Smooth muscle cell (in vitro differentiated cells): Measurements from ENCODE around the gene ASPHD1. TPM values are rescaled to one million over a fixed set of nuclear protein-coding genes. Genes with fewer than 3 reads are reported as not detected.
"Not testable (repeated sequence)": the region's sequence is repeated elsewhere in the genome, so short reads cannot be mapped to it uniquely, and the experiment has no call there.

Experiments used
- DNase-seq: peaks from one replicate; lab custom pipeline; 2025; ENCODE audit not compliant: unreplicated experiment; lab: John Stamatoyannopoulos, UW
- H2AFZ ChIP-seq: fragments of 200-600 bp; sonication (generic); 2 replicates; pipeline ENCODE4 v1.6.0; 2016; ENCODE audit warnings: antibody characterized with exemption, low read depth, mild to moderate bottlenecking
- H3F3A ChIP-seq: fragments of 200-600 bp; sonication (generic); 2 replicates; pipeline ENCODE4 v1.6.0; 2017; ENCODE audit warnings: antibody characterized with exemption, low read depth
- H3K27ac ChIP-seq: fragments of 200-600 bp; sonication (generic); 2 replicates; pipeline ENCODE4 v1.5.1; 2016; ENCODE audit warnings: low read depth, mild to moderate bottlenecking
- H3K27me3 ChIP-seq: fragments of 200-600 bp; sonication (generic); 2 replicates; pipeline ENCODE4 v1.6.1; 2016; ENCODE audit warnings: low read depth, mild to moderate bottlenecking
- H3K36me3 ChIP-seq: fragments of 200-600 bp; sonication (generic); 2 replicates; pipeline ENCODE4 v1.5.1; 2016; ENCODE audit warnings: low read depth
- H3K4me1 ChIP-seq: fragments of 200-600 bp; sonication (generic); 2 replicates; pipeline ENCODE4 v1.5.1; 2016; ENCODE audit warnings: low read depth
- H3K4me2 ChIP-seq: fragments of 200-600 bp; sonication (generic); 2 replicates; pipeline ENCODE4 v1.6.0; 2016; ENCODE audit warnings: mild to moderate bottlenecking
- H3K4me3 ChIP-seq: fragments of 200-600 bp; sonication (generic); 2 replicates; pipeline ENCODE4 v1.5.1; 2016; ENCODE audit warnings: mild to moderate bottlenecking
- H3K79me2 ChIP-seq: fragments of 200-600 bp; sonication (generic); 2 replicates; pipeline ENCODE4 v1.6.0; 2016; ENCODE audit warnings: low read depth, mild to moderate bottlenecking
- H3K9ac ChIP-seq: fragments of 200-600 bp; sonication (generic); 2 replicates; pipeline ENCODE4 v1.6.0; 2016; ENCODE audit warnings: low read depth
- H3K9me3 ChIP-seq: fragments of 200-600 bp; sonication (generic); replicated peaks from 2 replicates; pipeline ENCODE4 v1.5.1; 2016; ENCODE audit warnings: low read depth
- H4K20me1 ChIP-seq: fragments of 200-600 bp; sonication (generic); 2 replicates; pipeline ENCODE4 v1.6.0; 2016; ENCODE audit warnings: low read depth
- WGBS: methylation state at CpG from one replicate; pipeline ENCODE4 v1.1.7; 2016; ENCODE audit warnings: low lambda C conversion rate; 5-methylcytosine and 5-hydroxymethylcytosine counted together
- polyA plus RNA-seq: library from polyadenylated mRNA; unstranded; fragments of >200 nt; fragmentation: Nextera tagmentation; extraction: Ambion mirVana; gene quantifications from 2 replicates; pipeline ENCODE4 v1.2.1, GENCODE V29; 2016
- total RNA-seq: library from RNA; depleted of rRNA; stranded (reverse); fragments of >200 nt; gene quantifications from 2 replicates; pipeline ENCODE4 v1.2.3, GENCODE V29; 2014
- TF ChIP-seq, protein P1 (sequence below): fragments of 200-600 bp; sonication (generic); IDR thresholded peaks from 2 replicates; pipeline ENCODE4 v1.5.1; 2017; ENCODE audit warnings: borderline replicate concordance, mild to moderate bottlenecking, antibody characterized with exemption; ENCODE audit not compliant: insufficient read depth, poor library complexity, severe bottlenecking

ASPHD1 gene
- total and polyA plus RNA-seq, 2 experiments from 2014 or later, result 4.1 to 28.8 TPM

DNA sequence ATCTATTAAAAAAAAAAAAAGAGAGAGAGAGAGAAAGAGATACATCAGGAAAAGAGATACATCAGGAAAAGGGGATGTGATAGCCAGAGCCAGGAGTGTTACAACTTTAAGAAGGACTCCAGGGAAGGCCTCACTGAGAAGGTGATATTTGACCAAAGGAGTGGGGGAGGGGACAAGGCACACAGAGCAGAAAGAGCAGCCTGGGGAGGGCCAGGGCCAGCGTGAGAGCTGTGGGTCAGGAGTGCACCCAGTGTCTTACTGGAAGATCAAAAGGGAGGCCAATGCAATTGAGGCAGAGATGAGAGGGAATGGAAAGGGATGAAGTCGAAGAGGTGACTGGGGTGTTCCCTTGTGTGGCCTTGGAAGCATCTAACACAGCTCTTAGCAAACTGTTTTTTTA, 7.7 kb downstream of the ASPHD1 start:
- 79% methylated on average over 2 of the region's 2 CpGs for WGBS
- Histone ChIP-seq H3K9me3 (no peaks in the 10 kb centered on the region), H2AFZ (no peak overlapping the region), H3K4me3 (no peak overlapping the region), H3K79me2 (peaks cover 9% of the 10 kb centered on the region), H3F3A (no peaks in the 10 kb centered on the region), H3K27me3 (no peaks in the 10 kb centered on the region), H3K9ac (no peak overlapping the region), H4K20me1 (no peaks in the 10 kb centered on the region), H3K36me3 (no peaks in the 10 kb centered on the region), H3K4me1 (no peaks in the 10 kb centered on the region), H3K27ac (no peak overlapping the region), H3K4me2 (no peak overlapping the region)
- TF ChIP-seq, protein P1, sequence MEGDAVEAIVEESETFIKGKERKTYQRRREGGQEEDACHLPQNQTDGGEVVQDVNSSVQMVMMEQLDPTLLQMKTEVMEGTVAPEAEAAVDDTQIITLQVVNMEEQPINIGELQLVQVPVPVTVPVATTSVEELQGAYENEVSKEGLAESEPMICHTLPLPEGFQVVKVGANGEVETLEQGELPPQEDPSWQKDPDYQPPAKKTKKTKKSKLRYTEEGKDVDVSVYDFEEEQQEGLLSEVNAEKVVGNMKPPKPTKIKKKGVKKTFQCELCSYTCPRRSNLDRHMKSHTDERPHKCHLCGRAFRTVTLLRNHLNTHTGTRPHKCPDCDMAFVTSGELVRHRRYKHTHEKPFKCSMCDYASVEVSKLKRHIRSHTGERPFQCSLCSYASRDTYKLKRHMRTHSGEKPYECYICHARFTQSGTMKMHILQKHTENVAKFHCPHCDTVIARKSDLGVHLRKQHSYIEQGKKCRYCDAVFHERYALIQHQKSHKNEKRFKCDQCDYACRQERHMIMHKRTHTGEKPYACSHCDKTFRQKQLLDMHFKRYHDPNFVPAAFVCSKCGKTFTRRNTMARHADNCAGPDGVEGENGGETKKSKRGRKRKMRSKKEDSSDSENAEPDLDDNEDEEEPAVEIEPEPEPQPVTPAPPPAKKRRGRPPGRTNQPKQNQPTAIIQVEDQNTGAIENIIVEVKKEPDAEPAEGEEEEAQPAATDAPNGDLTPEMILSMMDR, result no peak
- no peak for DNase-seq

DNA sequence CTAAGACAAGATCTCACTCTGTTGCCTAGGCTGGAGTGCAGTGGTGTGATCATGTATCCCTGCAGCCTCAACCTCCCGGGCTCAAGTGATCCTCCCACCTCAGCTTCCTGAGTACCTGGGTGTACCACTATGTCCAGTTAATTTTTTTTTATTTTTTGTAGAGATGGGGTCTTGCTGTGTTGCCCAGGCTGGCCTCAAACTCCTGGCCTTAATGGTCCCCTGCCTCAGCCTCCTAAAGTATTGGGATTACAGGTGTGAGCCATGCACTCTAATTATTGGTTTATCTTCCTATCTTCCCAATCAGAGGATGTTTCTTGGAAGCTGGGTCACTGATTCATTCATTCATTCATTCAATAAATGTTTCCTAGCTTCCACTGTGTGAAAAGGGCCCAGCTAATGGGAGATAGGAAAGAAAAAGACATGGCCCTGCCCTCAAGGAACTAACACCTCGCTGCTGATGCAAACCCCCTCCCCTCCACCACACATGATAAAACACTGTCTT, 8.5 kb downstream of the ASPHD1 start:
- no peaks in the 10 kb centered on the region for H3F3A ChIP-seq
- no peaks in the 10 kb centered on the region for H3K9me3 ChIP-seq
- WGBS, result 94% methylated on average over 2 of the region's 2 CpGs
- TF ChIP-seq, protein P1, result no peak
- no peak overlapping the region for H3K27ac ChIP-seq
- no peak overlapping the region for H2AFZ ChIP-seq
- no peak overlapping the region for H3K4me3 ChIP-seq
- no peaks in the 10 kb centered on the region for H3K27me3 ChIP-seq
- peaks cover 4% of the 10 kb centered on the region for H3K79me2 ChIP-seq
- H3K4me2 ChIP-seq, result no peak overlapping the region
- DNase-seq, result no peak
- no peaks in the 10 kb centered on the region for H4K20me1 ChIP-seq
- H3K9ac ChIP-seq, result no peak overlapping the region
- H3K4me1 ChIP-seq, result no peaks in the 10 kb centered on the region
- no peaks in the 10 kb centered on the region for H3K36me3 ChIP-seq

DNA sequence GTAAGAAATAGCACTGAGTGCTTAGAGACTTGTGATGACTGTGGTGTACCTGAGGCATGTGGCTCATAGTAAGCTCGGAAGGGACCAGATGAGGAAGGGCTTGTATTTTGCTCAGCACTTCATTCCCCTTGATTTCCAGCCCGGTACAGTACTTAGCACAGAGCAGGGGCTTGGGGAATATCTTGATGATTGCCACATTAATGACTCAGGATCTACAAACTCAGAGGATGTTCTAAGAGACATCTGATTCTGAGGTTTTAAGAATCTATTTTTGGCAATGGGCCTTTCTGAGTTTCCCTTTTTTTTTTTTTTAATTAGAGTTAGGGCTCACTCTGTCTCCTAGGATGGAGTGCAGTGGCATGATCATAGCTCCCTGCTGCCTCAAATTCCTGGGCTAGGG, 9.1 kb downstream of the ASPHD1 start:
- no peak overlapping the region for H3K9ac ChIP-seq
- TF ChIP-seq, protein P1, result no peak
- H3K9me3 ChIP-seq, result no peaks in the 10 kb centered on the region
- H3K4me1 ChIP-seq, result no peaks in the 10 kb centered on the region
- WGBS, result 68% methylated on average over 2 of the region's 2 CpGs
- H3K79me2 ChIP-seq, result no peaks in the 10 kb centered on the region
- no peak for DNase-seq
- no peaks in the 10 kb centered on the region for H3K27me3 ChIP-seq
- H3K27ac ChIP-seq, result no peak overlapping the region
- no peaks in the 10 kb centered on the region for H3K36me3 ChIP-seq
- H3F3A ChIP-seq, result no peaks in the 10 kb centered on the region
- H2AFZ ChIP-seq, result no peak overlapping the region
- H3K4me3 ChIP-seq, result no peak overlapping the region
- H4K20me1 ChIP-seq, result no peaks in the 10 kb centered on the region
- H3K4me2 ChIP-seq, result no peak overlapping the region

DNA sequence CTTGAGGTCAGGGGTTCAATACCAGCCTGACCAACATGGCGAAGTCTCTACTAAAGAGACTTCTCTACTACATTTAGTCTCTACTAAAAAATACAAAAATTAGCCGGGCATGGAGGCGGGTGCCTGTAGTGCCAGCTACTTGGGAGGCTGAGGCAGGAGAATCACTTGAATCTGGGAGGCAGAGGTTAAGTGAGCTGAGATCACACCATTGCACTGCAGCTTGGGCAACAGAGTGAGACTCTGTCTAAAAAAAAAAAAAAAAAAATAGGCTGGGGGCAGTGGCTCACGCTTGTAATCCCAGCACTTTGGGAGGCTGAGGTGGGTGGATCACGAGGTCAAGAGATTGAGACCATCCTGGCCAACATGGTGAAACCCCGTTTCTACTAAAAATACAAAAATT, 9.6 kb downstream of the ASPHD1 start:
- H3K27ac ChIP-seq, H3K4me3 ChIP-seq, H3F3A ChIP-seq, H3K4me2 ChIP-seq, DNase-seq, H3K36me3 ChIP-seq, H4K20me1 ChIP-seq, H3K4me1 ChIP-seq, H3K79me2 ChIP-seq, H2AFZ ChIP-seq, H3K27me3 ChIP-seq, H3K9me3 ChIP-seq, H3K9ac ChIP-seq: not testable (repeated sequence)
- 97% methylated on average over 6 of the region's 6 CpGs for WGBS
